Mucosa of rectum (tissue), 2 donors: Measurements from ENCODE around the gene PACSIN2.

Experiments used
- H3K27ac ChIP-seq, 2 donors: one replicate each; pipeline ENCODE4 v1.7.0; 2013; ENCODE audit warnings: inconsistent platforms in 2 of 2, low read depth in 2 of 2, low read length in 2 of 2
- H3K27me3 ChIP-seq, 2 donors: one replicate each; pipeline ENCODE4 v1.7.0; 2013; ENCODE audit warnings: low read length in 2 of 2; ENCODE audit not compliant: control insufficient read depth in 2 of 2, insufficient read depth in 2 of 2
- H3K36me3 ChIP-seq, 2 donors: one replicate each; pipeline ENCODE4 v1.7.0; 2013; ENCODE audit warnings: low read length in 2 of 2; ENCODE audit not compliant: control insufficient read depth in 2 of 2, insufficient read depth in 2 of 2
- H3K4me1 ChIP-seq, 2 donors: one replicate each; pipeline ENCODE4 v1.7.0; 2013; ENCODE audit warnings: low read length in 2 of 2, mild to moderate bottlenecking in 1 of 2; ENCODE audit not compliant: control insufficient read depth in 2 of 2, insufficient read depth in 2 of 2
- H3K4me3 ChIP-seq, 2 donors: one replicate each; pipeline ENCODE4 v1.7.0; 2013; ENCODE audit warnings: low read length in 2 of 2
- H3K9ac ChIP-seq, 2 donors: one replicate each; pipeline ENCODE4 v1.7.0; 2013; ENCODE audit warnings: low read length in 2 of 2, low read depth in 1 of 2, mild to moderate bottlenecking in 1 of 2
- H3K9me3 ChIP-seq, 2 donors: one replicate each; pipeline ENCODE4 v1.7.0; 2013; ENCODE audit warnings: low read length in 2 of 2; ENCODE audit not compliant: control insufficient read depth in 2 of 2
- donor health status: healthy.
- donor health status: Normal muscosa, but diverticular disease.

PACSIN2 gene

DNA sequence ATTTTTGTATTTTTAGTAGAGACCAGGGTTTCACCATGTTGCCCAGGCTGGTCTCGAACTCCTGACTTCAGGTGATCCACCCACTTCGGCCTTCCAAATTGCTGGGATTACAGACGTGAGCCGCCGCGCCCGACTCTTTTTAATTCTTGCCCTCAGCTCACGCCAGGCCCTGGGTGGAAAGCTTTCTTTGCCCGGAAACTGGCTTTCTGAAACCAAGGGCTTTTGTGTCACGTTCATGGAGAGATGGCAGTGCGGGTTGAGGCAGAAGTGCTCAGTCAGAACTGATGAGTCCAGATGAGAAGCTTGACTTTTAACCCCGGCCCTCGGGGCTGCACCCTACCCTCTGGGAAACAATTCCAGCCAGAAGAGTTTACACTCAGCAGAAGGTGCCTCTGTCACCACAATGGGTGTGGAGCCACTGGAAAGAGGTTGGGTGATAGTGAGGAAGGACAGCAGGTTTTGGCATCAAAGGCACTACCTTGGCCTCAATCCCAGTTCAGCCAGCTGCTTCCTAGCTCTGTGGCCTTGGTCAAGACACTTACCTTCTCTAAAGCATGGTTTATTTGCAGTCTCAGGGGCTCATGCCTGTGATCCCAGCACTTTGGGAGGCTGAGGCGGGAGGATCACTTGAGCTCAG lies 157.0 kb downstream of the PACSIN2 start:
- Histone ChIP-seq H3K4me3 (peak overlapping the region in 1 of 2 donors; percentile 57), H3K27ac (peak overlapping the region in 1 of 2 donors; percentile 93)

DNA sequence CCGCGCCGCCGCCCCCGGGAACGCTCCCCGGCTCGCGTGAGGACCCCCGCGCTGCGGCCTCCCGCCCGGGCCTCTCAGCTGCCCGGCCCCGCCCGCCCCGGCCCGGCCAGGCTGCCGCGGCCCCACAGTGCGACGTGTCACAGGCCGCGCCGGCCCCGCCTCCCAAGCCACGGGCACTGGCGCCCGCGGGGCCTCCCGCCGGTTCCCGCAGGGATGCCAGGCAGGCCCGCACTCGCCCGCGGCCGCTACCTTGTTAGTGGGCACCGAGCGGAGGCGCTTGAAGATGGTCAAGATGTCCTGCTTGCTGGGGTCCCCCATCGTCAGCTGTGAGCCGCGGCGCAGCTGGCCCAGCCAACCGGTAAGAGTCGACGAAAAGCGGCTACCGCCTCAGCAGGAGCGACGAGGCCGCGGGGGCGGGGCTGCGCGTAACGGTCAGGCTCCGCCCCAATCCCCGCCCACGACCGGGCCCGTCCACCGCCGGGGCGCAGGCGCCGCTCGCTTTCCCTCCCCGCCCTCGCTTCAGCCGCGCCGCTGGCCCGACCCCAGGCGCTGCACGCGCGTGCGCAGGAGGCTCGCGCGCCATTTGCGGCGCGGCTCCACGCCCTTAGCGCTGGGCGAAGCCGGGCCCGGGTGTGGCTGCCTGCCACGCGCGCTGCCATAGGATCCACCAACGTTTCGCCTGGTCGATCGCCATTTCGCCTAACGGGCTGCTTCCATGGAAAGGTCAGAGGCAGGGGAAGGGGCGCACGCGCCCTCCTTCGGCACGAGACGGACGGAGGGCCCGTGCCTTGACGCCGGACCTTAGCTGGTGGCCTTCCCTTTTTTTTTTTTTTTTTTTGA lies 157.9 kb downstream of the PACSIN2 start, which contains the start of gene ARFGAP3:
Gene ARFGAP3, minus strand, starts transcription at position 409 of the 840 bp plus-strand sequence. Its CDS starts 91 bp downstream, at position 318.
- Histone ChIP-seq H3K36me3 (no peaks in the 10 kb centered on the region), H3K9me3 (no peaks in the 10 kb centered on the region), H3K4me1 (peaks cover 9 to 13% of the 10 kb centered on the region in 2 donors), H3K9ac (peak within 1 kb of the TSS; percentile 90 to 94), H3K4me3 (peak within 1 kb of the TSS; percentile 82 to 91), H3K27ac (peak within 1 kb of the TSS; percentile 93 to 96), H3K27me3 (no peaks in the 10 kb centered on the region)

More for the DNA sequence above, 157.0 kb downstream of the PACSIN2 start:
- Histone ChIP-seq H3K9me3 (no peaks in the 10 kb centered on the region), H3K27me3 (no peaks in the 10 kb centered on the region), H3K36me3 (no peaks in the 10 kb centered on the region), H3K4me1 (peaks cover 9 to 13% of the 10 kb centered on the region in 2 donors), H3K9ac (no peak overlapping the region)

- Histone ChIP-seq H3K36me3 (no peaks in the 10 kb centered on the region), H3K27me3 (no peaks in the 10 kb centered on the region), H3K27ac (peak overlapping the region; percentile 93 to 96), H3K4me1 (peaks cover 9 to 13% of the 10 kb centered on the region in 2 donors), H3K9me3 (no peaks in the 10 kb centered on the region), H3K4me3 (peak overlapping the region; percentile 82 to 91), H3K9ac (peak overlapping the region; percentile 90 to 94)
These were observed 158.6 kb downstream of the PACSIN2 start for GRCh38 chr22:42856179-42856864.

DNA sequence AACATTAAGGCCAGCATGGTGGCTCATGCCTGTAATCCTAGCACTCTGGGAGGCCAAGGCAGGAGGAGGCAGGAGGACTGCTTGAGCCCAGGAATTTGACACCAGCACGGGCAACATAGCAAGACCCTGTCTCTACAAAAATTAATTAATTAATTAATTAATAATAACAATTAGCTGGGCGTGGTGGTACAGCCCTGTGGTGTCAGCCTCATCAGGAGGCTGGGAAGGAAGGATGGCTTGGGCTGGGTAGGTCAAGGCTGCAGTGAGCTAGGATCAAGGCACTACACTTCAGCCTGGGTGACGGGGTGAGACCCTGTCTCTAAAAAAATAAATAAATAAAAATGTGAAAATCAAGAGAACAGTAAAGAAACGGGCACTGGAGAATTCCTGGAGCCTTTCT lies 159.2 kb downstream of the PACSIN2 start:
- peaks cover 9 to 13% of the 10 kb centered on the region in 2 donors for H3K4me1 ChIP-seq
- peak overlapping the region; percentile 90 to 94 for H3K9ac ChIP-seq
- no peaks in the 10 kb centered on the region for H3K27me3 ChIP-seq
- H3K27ac ChIP-seq: peak overlapping the region; percentile 93 to 96
- peak overlapping the region; percentile 82 to 91 for H3K4me3 ChIP-seq
- no peaks in the 10 kb centered on the region for H3K9me3 ChIP-seq
- H3K36me3 ChIP-seq: no peaks in the 10 kb centered on the region

GRCh38 chr22:42855211-42855610 lies 159.7 kb downstream of the PACSIN2 start:
- H3K4me3 ChIP-seq: no peak overlapping the region
- H3K9ac ChIP-seq: peak overlapping the region in 1 of 2 donors; percentile 35
- H3K27me3 ChIP-seq: no peaks in the 10 kb centered on the region
- H3K4me1 ChIP-seq: peaks cover 9 to 13% of the 10 kb centered on the region in 2 donors
- no peaks in the 10 kb centered on the region for H3K36me3 ChIP-seq
- H3K9me3 ChIP-seq: no peaks in the 10 kb centered on the region
- H3K27ac ChIP-seq: no peak overlapping the region

- H3K9me3 ChIP-seq: no peaks in the 10 kb centered on the region
- peaks cover 0 to 8% of the 10 kb centered on the region in 2 donors for H3K4me1 ChIP-seq
- H3K27me3 ChIP-seq: no peaks in the 10 kb centered on the region
- H3K27ac ChIP-seq: no peak overlapping the region
- peaks cover 9 to 13% of the 10 kb centered on the region in 2 donors for H3K36me3 ChIP-seq
- no peak overlapping the region for H3K4me3 ChIP-seq
- H3K9ac ChIP-seq: no peak overlapping the region
These were observed 165.9 kb downstream of the PACSIN2 start for GRCh38 chr22:42848941-42849550.

DNA sequence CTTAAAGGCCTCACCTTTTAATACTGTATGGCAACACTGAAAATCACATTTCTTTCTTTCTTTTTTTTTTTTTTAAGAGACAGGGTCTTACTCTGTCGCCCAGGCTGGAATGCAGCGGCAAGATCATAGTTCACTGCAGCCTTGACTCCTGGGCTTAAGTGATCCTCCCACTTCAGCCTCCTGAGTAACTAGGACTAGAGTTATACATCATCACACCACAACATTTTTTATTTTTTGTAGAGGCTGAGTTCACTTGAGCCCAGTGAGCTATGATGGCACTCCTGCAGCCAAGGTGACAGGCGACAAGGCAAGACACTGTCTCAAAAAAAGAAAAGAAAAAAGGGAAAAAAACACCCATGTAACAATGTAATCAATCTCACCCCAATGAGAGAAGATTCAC lies 167.8 kb downstream of the PACSIN2 start:
- H3K9me3 ChIP-seq: no peaks in the 10 kb centered on the region
- H3K27ac ChIP-seq: no peak overlapping the region
- H3K9ac ChIP-seq: no peak overlapping the region
- no peak overlapping the region for H3K4me3 ChIP-seq
- no peaks in the 10 kb centered on the region for H3K27me3 ChIP-seq
- H3K36me3 ChIP-seq: peaks cover 9 to 13% of the 10 kb centered on the region in 2 donors
- H3K4me1 ChIP-seq: peaks cover 0 to 14% of the 10 kb centered on the region in 2 donors

- Histone ChIP-seq H3K9me3 (no peaks in the 10 kb centered on the region), H3K9ac (no peak overlapping the region), H3K27ac (peak overlapping the region; percentile 45 to 65), H3K4me1 (peaks cover 0 to 14% of the 10 kb centered on the region in 2 donors), H3K4me3 (peak overlapping the region in 1 of 2 donors; percentile 22), H3K27me3 (no peaks in the 10 kb centered on the region), H3K36me3 (peaks cover 12 to 24% of the 10 kb centered on the region in 2 donors)
These were observed 170.2 kb downstream of the PACSIN2 start for GRCh38 chr22:42844756-42845155.

- Histone ChIP-seq H3K4me1 (peaks cover 0 to 14% of the 10 kb centered on the region in 2 donors), H3K9me3 (no peaks in the 10 kb centered on the region), H3K36me3 (peaks cover 12 to 26% of the 10 kb centered on the region in 2 donors), H3K27me3 (no peaks in the 10 kb centered on the region), H3K4me3 (no peak overlapping the region), H3K9ac (no peak overlapping the region), H3K27ac (peak overlapping the region in 1 of 2 donors; percentile 11)
These were observed 172.1 kb downstream of the PACSIN2 start for GRCh38 chr22:42842658-42843370.
